ENCODE measurements around the gene USP32.
"Not testable (repeated sequence)": the region's sequence is repeated elsewhere in the genome, so short reads cannot be mapped to it uniquely, and the experiment has no call there.

USP32 gene, protein sequence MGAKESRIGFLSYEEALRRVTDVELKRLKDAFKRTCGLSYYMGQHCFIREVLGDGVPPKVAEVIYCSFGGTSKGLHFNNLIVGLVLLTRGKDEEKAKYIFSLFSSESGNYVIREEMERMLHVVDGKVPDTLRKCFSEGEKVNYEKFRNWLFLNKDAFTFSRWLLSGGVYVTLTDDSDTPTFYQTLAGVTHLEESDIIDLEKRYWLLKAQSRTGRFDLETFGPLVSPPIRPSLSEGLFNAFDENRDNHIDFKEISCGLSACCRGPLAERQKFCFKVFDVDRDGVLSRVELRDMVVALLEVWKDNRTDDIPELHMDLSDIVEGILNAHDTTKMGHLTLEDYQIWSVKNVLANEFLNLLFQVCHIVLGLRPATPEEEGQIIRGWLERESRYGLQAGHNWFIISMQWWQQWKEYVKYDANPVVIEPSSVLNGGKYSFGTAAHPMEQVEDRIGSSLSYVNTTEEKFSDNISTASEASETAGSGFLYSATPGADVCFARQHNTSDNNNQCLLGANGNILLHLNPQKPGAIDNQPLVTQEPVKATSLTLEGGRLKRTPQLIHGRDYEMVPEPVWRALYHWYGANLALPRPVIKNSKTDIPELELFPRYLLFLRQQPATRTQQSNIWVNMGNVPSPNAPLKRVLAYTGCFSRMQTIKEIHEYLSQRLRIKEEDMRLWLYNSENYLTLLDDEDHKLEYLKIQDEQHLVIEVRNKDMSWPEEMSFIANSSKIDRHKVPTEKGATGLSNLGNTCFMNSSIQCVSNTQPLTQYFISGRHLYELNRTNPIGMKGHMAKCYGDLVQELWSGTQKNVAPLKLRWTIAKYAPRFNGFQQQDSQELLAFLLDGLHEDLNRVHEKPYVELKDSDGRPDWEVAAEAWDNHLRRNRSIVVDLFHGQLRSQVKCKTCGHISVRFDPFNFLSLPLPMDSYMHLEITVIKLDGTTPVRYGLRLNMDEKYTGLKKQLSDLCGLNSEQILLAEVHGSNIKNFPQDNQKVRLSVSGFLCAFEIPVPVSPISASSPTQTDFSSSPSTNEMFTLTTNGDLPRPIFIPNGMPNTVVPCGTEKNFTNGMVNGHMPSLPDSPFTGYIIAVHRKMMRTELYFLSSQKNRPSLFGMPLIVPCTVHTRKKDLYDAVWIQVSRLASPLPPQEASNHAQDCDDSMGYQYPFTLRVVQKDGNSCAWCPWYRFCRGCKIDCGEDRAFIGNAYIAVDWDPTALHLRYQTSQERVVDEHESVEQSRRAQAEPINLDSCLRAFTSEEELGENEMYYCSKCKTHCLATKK (N-terminal part only)

DNA sequence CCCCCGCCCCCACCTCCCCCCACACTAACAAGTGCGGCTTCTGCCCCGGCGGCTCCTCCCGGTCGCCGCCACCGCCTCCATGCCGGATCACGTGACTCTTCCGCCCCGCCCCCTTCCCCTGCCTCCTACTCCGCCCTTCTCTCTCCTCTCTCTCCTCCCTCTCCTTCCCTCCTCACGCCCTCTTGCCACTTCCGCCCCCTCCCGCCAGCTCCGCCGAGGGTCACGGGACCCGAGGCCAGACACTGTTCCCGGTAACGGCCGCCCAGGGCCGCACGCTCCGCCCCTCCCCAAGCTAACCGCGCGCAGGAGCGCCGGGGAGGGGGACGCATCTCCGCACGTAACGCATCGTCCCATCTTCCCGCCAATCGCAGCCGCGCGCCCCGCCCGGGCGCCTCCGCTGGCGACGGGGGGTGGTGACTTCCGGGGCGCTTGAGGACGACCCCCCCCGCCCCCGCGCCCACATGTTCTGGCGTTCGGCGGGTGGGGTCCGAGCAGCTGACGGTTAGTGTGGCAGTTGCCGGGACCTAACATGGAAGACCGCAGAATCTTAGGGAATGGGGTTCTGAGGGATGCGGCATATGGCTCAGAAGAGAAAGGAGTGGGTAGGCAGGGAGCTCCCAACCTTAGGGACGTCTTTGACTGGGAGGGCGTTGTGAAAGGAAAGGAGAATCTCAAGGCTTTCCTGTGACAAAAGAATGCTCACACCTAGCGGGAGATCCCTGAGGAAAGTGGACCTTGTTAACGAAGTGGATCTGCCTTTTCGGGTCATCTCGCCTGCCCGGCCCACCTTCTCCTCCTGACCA is at the start of gene USP32:
TSS of gene USP32 (minus strand) at position 92 of the 803 bp plus-strand sequence. CDS start 194 bp downstream, outside the sequence.
- in situ Hi-C loops (cut with MboI; ENCODE audit: low sequenced_read_pairs, unreplicated experiment) = no loop called here
- peak; percentile 96 for DNase-seq (ENCODE audit: low spot score)
- TF ChIP-seq, protein P1, sequence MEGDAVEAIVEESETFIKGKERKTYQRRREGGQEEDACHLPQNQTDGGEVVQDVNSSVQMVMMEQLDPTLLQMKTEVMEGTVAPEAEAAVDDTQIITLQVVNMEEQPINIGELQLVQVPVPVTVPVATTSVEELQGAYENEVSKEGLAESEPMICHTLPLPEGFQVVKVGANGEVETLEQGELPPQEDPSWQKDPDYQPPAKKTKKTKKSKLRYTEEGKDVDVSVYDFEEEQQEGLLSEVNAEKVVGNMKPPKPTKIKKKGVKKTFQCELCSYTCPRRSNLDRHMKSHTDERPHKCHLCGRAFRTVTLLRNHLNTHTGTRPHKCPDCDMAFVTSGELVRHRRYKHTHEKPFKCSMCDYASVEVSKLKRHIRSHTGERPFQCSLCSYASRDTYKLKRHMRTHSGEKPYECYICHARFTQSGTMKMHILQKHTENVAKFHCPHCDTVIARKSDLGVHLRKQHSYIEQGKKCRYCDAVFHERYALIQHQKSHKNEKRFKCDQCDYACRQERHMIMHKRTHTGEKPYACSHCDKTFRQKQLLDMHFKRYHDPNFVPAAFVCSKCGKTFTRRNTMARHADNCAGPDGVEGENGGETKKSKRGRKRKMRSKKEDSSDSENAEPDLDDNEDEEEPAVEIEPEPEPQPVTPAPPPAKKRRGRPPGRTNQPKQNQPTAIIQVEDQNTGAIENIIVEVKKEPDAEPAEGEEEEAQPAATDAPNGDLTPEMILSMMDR (IDR thresholded peaks at IDR 0.05; ENCODE audit: borderline replicate concordance, control extremely low read depth, extremely low read depth, insufficient read depth, missing control alignments) = no peak

DNA sequence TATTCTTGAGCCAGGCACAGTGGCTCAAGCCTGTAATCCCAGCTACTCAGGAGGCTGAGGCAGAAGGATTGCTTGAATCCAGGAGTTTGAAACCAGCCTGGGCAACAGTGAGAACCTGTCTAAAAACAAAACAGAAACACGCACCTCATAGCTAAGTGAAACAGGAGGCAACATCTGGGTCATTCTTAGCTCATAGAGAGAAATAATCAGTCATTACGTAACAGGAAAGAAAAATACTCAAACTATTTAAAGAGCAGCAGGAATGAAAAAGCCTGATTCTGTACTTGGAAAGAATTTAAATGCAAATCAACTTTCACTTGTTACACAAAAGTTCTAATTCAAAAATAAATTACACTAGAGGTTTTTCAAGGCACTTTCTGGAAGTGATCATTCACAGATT is 47.6 kb upstream of the USP32 start:
- TF ChIP-seq, protein P1 (IDR thresholded peaks at IDR 0.05; ENCODE audit: borderline replicate concordance, control extremely low read depth, extremely low read depth, insufficient read depth, missing control alignments) = no peak
- DNase-seq (ENCODE audit: low spot score) = peak; percentile 40
- in situ Hi-C loops (cut with MboI; ENCODE audit: low sequenced_read_pairs, unreplicated experiment) = no loop called here

DNA sequence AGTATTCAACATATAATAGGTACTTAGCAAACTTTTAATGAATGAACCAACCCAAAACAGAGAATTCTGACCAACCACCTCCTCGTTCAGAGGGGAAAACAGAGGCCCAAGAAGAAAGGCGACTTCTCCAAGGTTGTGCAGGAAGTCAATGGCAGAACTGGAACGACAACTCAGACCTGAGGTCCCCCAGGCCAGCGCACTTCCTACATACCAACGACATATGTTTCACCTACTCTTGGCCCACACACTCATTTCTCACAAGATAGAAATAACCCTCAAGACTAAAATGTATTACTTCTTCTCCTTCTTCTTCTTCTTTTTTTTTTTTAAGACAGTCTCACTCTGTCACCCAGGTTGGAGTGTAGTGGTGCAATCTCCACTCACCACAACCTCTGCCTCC is 44.7 kb upstream of the USP32 start:
- TF ChIP-seq, protein P1 (IDR thresholded peaks at IDR 0.05; ENCODE audit: borderline replicate concordance, control extremely low read depth, extremely low read depth, insufficient read depth, missing control alignments) = no peak
- peak; percentile 36 for DNase-seq (ENCODE audit: low spot score)
- in situ Hi-C loops (cut with MboI; ENCODE audit: low sequenced_read_pairs, unreplicated experiment) = no loop called here

DNA sequence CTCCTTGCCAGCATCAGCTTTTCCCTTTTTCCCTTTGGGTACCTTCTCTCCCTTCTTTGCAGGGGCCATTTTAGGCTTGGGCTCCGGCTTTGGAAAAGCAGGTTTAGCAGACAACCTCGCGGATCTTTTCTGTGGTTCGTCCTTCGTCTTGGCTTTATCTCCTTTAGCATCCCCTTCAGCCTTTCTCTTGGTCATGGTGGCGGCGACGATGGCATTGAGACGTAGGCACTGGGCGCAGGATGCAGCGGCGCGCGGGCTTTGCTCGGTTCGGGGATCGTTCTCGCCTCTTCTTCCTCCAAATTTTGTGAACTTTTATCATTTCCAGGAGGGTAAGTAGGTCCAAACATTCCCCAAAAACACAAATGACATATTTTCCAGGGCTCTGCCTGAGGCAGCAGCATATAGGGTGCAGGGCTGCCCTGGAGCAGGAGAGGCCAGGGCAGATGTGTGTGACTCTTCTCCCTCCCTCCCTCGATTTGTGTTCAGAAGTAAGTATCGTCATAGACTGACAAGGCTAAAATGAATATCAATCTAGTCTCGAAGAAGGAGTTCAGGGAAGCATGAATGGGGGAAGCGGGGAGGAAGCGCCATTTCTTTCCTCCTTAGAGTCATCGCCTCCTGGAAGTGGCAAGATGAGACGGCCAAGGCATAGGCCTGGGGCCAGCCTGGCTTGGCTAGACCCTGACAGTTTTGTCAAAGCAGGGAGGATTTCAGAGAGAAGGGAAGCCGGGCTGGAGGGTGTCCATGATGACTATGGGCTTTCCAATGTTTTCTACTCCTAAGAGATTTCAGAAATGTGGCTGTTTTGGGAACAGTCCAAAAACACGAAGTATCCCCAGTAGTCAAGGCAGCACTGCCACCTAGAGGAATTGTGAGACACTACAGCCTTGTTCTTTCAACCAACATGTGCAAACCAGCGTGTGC is 43.6 kb upstream of the USP32 start:
- in situ Hi-C loops (cut with MboI; ENCODE audit: low sequenced_read_pairs, unreplicated experiment) = no loop called here
- TF ChIP-seq, protein P1 (IDR thresholded peaks at IDR 0.05; ENCODE audit: borderline replicate concordance, control extremely low read depth, extremely low read depth, insufficient read depth, missing control alignments) = peak; percentile 83
- peak; percentile 82 for DNase-seq (ENCODE audit: low spot score)

DNA sequence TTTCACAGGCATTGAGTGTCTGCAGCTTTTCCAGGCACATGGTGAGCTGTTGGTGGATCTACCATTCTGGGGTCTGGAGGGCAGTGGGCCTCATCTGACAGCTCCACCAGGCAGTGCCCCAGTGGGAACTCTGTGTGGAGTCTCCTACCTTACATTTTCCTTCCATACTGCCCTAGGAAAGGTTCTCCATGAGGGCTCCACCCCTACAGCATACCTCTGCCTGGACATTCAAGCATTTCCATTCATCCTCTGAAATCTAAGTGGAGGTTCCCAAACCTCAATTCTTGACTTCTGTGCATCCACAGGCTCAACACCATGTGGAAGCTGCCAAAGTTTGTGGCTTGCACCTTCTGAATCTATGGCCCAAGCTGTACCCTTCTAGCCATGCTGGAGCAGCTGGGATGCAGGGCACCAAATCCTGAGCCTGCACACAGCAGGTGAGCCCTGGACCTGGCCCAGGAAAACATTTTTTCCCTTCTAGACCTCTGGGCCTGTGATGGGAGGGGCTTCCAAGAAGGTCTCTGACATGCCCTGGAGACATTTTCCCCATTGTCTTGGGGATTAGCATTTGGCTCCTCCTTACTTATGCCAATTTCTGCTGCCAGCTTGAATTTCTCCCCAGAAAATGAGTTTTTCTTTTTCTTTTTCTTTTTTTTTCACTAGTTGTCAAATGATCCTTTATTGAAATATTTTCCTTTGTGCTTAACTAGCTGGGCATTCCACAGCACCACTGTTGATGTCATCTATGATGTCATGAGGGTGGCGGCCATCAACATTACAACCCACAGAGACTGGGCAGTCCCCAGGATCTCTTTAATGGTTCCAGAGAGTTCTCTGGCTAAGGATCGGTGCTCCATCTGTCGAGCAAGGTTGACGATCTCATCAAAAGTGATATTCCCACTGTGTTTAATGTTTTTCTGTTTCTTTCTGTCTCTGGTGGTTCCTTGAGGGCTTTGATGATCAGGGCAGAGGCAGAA is 41.4 kb upstream of the USP32 start:
- DNase-seq (ENCODE audit: low spot score); in situ Hi-C loops (cut with MboI; ENCODE audit: low sequenced_read_pairs, unreplicated experiment): not testable (repeated sequence)

DNA sequence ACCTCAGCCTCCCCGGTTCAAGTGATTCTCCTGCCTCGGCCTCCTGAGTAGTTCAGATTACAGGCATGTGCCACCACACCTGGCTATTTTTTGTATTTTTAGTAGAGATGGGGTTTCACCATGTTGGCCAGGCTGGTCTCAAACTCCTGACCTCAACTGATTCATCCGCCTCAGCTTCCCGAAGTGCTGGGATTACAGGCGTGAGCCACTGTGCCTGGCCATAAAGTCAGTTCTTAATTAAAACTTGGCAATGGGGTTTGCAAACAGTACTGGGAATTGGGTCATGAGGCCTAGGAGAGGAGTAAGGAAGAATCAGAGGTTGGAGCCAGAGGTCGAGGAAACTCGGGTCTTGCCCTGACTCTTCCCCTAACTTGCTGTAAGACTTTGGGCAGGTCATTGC is 38.6 kb upstream of the USP32 start:
- in situ Hi-C loops (cut with MboI; ENCODE audit: low sequenced_read_pairs, unreplicated experiment); DNase-seq (ENCODE audit: low spot score): not testable (repeated sequence)

DNA sequence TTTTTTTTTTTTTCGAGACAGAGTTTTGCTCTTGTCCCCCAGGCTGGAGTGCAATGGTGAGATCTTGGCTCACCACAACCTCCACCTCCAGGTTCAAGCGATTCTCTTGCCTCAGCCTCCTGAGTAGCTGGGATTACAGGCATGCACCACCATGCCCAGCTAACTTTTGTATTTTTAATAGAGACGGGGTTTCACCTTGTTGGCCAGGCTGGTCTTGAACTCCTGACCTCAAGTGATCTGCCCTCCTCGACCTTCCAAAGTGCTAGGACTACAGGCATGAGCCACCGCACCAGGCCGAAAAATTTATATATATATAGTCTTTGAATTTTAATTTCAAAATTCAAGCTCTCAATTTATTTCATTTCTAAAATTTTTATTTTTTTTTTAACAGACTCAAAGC is 36.6 kb upstream of the USP32 start:
- DNase-seq (ENCODE audit: low spot score); in situ Hi-C loops (cut with MboI; ENCODE audit: low sequenced_read_pairs, unreplicated experiment): not testable (repeated sequence)

Measured in GM13976 (cell line).